Upper lobe of left lung (tissue), 4 donors: ENCODE results near the gene MLPH.

Source experiments
- POLR2A ChIP-seq, 4 donors: fragments of 450-650 bp; IDR thresholded peaks; one replicate each; pipeline ENCODE4 v1.5.1; 2016 to 2017; ENCODE audit warnings: antibody characterized with exemption in 4 of 4, mild to moderate bottlenecking in 2 of 4
- POLR2AphosphoS5 ChIP-seq, 2 donors: sonication (generic); formaldehyde crosslinking; IDR thresholded peaks; one replicate each; pipeline ENCODE4 v1.5.1; 2017; ENCODE audit warnings: antibody characterized with exemption in 2 of 2
- TF ChIP-seq, protein P1 (sequence below), 6 experiments: fragments of 450-650 bp in 4 of 6; fragments of 200-600 bp in 2 of 6; sonication (generic) in 2 of 6; IDR thresholded peaks; one replicate each; pipeline ENCODE4 v1.5.1; 2016 to 2019; ENCODE audit warnings: antibody characterized with exemption in 6 of 6

DNA sequence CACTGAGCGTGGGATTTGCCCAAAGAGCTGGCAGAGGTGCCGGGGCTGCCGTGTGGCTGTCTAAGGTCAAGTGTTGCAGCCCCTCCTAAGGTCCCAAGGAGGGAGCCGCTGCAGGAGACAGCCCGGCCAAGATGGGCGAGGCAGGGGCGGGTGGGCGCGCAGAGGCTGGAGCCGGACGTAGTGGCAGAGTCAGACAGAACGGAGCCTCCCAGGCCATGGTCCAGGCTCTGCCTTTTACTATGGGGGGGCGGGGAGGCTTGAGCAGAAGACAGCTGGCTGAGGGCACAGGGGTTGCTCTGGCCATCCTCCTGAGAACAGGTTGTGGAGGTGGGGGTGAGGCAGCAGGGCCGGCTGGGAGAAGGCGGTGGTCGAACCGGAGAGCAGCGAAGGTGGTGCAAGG, 51.9 kb downstream of the MLPH start:
- no peak for TF ChIP-seq POLR2AphosphoS5 (IDR thresholded peaks at IDR 0.05)
- TF ChIP-seq, protein P1, sequence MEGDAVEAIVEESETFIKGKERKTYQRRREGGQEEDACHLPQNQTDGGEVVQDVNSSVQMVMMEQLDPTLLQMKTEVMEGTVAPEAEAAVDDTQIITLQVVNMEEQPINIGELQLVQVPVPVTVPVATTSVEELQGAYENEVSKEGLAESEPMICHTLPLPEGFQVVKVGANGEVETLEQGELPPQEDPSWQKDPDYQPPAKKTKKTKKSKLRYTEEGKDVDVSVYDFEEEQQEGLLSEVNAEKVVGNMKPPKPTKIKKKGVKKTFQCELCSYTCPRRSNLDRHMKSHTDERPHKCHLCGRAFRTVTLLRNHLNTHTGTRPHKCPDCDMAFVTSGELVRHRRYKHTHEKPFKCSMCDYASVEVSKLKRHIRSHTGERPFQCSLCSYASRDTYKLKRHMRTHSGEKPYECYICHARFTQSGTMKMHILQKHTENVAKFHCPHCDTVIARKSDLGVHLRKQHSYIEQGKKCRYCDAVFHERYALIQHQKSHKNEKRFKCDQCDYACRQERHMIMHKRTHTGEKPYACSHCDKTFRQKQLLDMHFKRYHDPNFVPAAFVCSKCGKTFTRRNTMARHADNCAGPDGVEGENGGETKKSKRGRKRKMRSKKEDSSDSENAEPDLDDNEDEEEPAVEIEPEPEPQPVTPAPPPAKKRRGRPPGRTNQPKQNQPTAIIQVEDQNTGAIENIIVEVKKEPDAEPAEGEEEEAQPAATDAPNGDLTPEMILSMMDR (IDR thresholded peaks at IDR 0.05) = no peak
- no peak for TF ChIP-seq POLR2A (IDR thresholded peaks at IDR 0.05)
